ENCODE results near the gene CEMP1.

GRCh38 chr16:2529061-2529931, 1.9 kb downstream of the CEMP1 start:
- no peak for TF ChIP-seq CTCF (IDR thresholded peaks at IDR 0.05)
- TF ChIP-seq POLR2A (IDR thresholded peaks at IDR 0.05): no peak

All from uterus (tissue), 2 donors.